H1 (cell line): ENCODE results near the gene EPN3.

Source experiments
- CHD2 ChIP-seq: IDR thresholded peaks from 2 replicates; pipeline ENCODE4 v1.6.1; 2012; ENCODE audit warnings: low read length, improper control_type of control experiment
- EGR1 ChIP-seq: IDR thresholded peaks from 2 replicates; pipeline ENCODE4 v1.6.1; 2011; ENCODE audit warnings: low read depth, low read length, borderline replicate concordance
- GABPA ChIP-seq: IDR thresholded peaks from 2 replicates; pipeline ENCODE4 v1.6.1; 2011; ENCODE audit warnings: mild to moderate bottlenecking, low read length, moderate library complexity, borderline replicate concordance; ENCODE audit not compliant: insufficient read depth
- KDM1A ChIP-seq: fragments of 200-600, 300-600 bp; sonication (generic); IDR thresholded peaks from 2 replicates; pipeline ENCODE4 v1.7.1; 2016; ENCODE audit warnings: mild to moderate bottlenecking, low read length, borderline replicate concordance
- POLR2A ChIP-seq, 2 experiments: IDR thresholded peaks; 1 replicate in 1 of 2; 2 replicates in 1 of 2; pipeline ENCODE4 v1.6.1; 2011; ENCODE audit warnings: low read depth in 2 of 2, low read length in 2 of 2, mild to moderate bottlenecking in 2 of 2; ENCODE audit errors: control extremely low read depth in 1 of 2
- RAD21 ChIP-seq, 2 experiments: IDR thresholded peaks in 1 of 2; conservative IDR thresholded peaks in 1 of 2; 2 replicates each; pipeline ENCODE4 v1.6.1; 2011; ENCODE audit warnings: low read depth in 2 of 2, low read length in 2 of 2, improper control_type of control experiment in 1 of 2, inconsistent platforms in 1 of 2, mild to moderate bottlenecking in 1 of 2, moderate library complexity in 1 of 2
- RFX5 ChIP-seq: IDR thresholded peaks from 2 replicates; pipeline ENCODE4 v1.6.1; 2011; ENCODE audit warnings: low read depth, low read length, improper control_type of control experiment, borderline replicate concordance
- TCF12 ChIP-seq: IDR thresholded peaks from 2 replicates; pipeline ENCODE4 v1.6.1; 2011; ENCODE audit warnings: low read depth, mild to moderate bottlenecking, low read length
- ZNF274 ChIP-seq: IDR thresholded peaks from 2 replicates; pipeline ENCODE4 v1.7.0; 2012; ENCODE audit warnings: low read length, borderline replicate concordance; ENCODE audit errors: extremely low read depth
- TF ChIP-seq, protein P1 (sequence below), 3 experiments: IDR thresholded peaks; 1 replicate in 2 of 3; 2 replicates in 1 of 3; pipeline versions ENCODE4 v1.5.1 to v1.6.1; 2011; ENCODE audit warnings: low read length in 3 of 3, mild to moderate bottlenecking in 3 of 3, inconsistent platforms in 2 of 3, low read depth in 1 of 3, moderate library complexity in 1 of 3; ENCODE audit not compliant: insufficient read depth in 1 of 3; ENCODE audit errors: control extremely low read depth in 1 of 3
- TF ChIP-seq, protein P2 (sequence below): IDR thresholded peaks from 2 replicates; pipeline ENCODE4 v1.6.1; 2012; ENCODE audit warnings: inconsistent platforms

DNA sequence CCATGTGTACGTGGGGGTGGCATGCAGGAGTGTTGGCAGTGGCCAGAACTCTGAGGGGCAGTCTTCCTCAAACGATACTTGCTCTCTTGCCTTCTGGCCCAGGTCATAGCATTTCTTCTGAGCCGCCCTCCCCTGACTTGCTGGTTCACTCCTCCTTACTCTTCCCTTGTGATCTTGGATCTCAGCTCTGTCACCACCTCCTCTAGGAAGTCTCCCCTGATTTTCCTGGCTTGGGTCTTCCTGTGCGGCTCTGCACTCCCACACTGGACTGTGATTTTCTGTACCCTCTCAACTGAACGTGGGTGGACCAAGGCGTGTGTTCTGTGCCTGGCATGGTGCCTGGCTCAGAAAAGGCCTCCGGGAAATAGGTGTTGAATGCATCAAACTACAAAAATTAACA, 2.9 kb downstream of the EPN3 start:
- TF ChIP-seq ZNF274: no peak
- TF ChIP-seq, protein P1, sequence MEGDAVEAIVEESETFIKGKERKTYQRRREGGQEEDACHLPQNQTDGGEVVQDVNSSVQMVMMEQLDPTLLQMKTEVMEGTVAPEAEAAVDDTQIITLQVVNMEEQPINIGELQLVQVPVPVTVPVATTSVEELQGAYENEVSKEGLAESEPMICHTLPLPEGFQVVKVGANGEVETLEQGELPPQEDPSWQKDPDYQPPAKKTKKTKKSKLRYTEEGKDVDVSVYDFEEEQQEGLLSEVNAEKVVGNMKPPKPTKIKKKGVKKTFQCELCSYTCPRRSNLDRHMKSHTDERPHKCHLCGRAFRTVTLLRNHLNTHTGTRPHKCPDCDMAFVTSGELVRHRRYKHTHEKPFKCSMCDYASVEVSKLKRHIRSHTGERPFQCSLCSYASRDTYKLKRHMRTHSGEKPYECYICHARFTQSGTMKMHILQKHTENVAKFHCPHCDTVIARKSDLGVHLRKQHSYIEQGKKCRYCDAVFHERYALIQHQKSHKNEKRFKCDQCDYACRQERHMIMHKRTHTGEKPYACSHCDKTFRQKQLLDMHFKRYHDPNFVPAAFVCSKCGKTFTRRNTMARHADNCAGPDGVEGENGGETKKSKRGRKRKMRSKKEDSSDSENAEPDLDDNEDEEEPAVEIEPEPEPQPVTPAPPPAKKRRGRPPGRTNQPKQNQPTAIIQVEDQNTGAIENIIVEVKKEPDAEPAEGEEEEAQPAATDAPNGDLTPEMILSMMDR (IDR thresholded peaks at IDR 0.05; ENCODE audit: control extremely low read depth in 1 of 3, insufficient read depth in 1 of 3, low read depth in 1 of 3, low read length in 3 of 3): no peak
- TF ChIP-seq TCF12: no peak
- TF ChIP-seq POLR2A (IDR thresholded peaks at IDR 0.05; ENCODE audit: control extremely low read depth in 1 of 2, low read depth in 2 of 2, low read length in 2 of 2): no peak
- no peak for TF ChIP-seq RAD21 (IDR thresholded peaks at IDR 0.05 in 1 of 2, conservative IDR thresholded peaks at IDR 0.05 in 1 of 2; ENCODE audit: low read depth in 2 of 2, low read length in 2 of 2)
- TF ChIP-seq GABPA: no peak
- TF ChIP-seq, protein P2, sequence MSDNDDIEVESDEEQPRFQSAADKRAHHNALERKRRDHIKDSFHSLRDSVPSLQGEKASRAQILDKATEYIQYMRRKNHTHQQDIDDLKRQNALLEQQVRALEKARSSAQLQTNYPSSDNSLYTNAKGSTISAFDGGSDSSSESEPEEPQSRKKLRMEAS: no peak
- TF ChIP-seq CHD2: no peak
- TF ChIP-seq RFX5: no peak
- no peak for TF ChIP-seq KDM1A
- TF ChIP-seq EGR1: no peak
